ENCODE measurements around the gene APOA5. TPM values are rescaled to one million over a fixed set of nuclear protein-coding genes. Genes with fewer than 3 reads are reported as not detected.

APOA5 gene
- total and polyA plus RNA-seq, 2 of the 8 experiments (the other 6 are each of a cell fraction or from before 2014, with no cell fraction given), result 0.08 to 0.15 TPM

GRCh38 chr11:116792144-116792868 is 627 bp upstream of the APOA5 start (continued):
- TF ChIP-seq TBP (IDR thresholded peaks at IDR 0.05; ENCODE audit: low read depth, low read length) (no peak), EP300 (IDR thresholded peaks at IDR 0.05; ENCODE audit: borderline replicate concordance in 1 of 2, low read depth in 2 of 2, low read length in 2 of 2) (no peak)

Measured in H1 (cell line).